HG02870 (cell line): Measurements from ENCODE around the gene KLHL17.

Experiments
- ATAC-seq: cut with Tn5 transposase; IDR thresholded peaks from one replicate; pipeline ENCODE4 v1.9.1; 2021; ENCODE audit warnings: mild to moderate bottlenecking, moderate library complexity; ENCODE audit not compliant: unreplicated experiment

The KLHL17 gene

DNA sequence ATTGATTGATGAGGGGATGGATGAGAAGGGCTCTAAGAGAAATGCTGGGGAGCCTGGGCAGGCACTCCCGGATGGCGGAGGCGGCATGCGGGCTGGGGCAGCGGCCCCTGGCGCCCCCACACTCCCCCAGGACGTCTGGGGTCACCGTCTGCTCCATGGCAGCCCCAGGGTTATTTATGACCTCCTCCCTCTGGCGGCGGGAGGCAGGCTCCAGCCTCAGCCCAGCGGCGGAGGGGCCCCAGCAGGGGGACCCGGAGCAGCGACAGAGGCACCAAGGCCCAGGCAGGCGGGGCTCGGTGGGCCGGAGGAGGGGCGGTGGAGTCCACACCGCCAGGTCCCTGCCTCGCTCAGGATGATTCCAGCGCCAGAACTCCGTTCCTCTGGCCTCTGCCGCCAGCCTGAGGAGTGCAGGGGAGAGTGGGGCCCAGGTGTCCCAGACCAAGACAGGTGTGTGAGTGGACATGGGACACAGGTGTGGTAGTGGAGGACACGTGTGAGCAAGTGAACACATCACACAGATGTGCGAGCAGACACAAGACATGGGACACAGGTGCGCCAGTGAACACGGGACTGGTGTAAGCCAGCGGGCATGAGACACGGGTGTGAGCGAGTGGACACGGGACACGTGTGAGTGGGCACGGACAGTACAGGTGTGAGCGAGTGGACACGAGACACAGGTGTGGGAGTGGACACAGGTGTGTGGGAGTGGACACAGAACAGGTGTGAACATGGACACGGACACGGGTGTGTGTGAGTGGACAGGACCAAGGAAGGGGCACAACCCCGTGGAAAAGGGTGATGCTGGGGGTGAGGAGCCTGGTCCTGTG, 39.2 kb upstream of the KLHL17 start:
- no peak for ATAC-seq

DNA sequence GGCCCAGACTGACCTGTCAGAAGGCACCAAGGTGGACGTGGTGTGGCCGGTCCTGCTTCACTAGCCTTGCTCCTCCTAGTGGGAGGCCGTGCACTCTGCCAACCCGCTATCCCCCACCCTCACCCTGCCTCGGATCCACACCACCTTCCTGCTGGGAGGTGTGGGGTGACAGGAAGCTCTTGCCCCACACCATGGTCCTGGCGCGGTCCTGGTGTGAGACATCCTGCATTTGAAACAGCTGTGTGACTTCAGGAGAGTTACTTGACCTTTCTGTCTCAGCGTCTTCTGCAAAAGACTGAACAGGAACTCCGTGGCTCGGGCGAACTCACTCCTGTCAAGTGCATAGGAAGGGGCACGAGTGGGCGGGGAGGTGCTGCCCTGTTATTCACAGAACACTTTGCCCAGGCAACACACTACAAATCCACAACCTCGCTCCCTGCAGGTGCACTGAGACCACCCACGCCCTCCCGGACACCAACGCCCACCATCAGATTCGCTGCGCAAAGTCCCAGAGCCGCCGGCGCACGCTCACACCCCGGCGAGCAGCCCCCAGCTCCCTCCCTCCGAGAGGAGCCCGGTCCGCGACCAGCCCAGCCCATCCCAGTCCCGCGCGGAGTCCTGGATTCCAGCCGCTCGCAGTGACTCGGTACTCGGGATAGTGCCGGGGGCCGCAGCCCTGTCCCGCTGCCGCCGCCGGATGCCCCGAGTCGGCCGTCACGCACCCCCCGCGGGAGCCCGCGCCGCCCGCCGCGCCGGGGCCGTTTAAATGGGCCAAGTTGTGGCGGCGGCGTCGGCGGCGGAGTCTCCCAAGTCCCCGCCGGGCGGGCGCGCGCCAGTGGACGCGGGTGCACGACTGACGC, 37.0 kb upstream of the KLHL17 start, which contains the start of gene SAMD11:
Gene SAMD11 (plus strand): TSS at position 793 of the 860 bp plus-strand sequence. CDS start 509 bp downstream, outside the sequence.
- ATAC-seq: no peak

DNA sequence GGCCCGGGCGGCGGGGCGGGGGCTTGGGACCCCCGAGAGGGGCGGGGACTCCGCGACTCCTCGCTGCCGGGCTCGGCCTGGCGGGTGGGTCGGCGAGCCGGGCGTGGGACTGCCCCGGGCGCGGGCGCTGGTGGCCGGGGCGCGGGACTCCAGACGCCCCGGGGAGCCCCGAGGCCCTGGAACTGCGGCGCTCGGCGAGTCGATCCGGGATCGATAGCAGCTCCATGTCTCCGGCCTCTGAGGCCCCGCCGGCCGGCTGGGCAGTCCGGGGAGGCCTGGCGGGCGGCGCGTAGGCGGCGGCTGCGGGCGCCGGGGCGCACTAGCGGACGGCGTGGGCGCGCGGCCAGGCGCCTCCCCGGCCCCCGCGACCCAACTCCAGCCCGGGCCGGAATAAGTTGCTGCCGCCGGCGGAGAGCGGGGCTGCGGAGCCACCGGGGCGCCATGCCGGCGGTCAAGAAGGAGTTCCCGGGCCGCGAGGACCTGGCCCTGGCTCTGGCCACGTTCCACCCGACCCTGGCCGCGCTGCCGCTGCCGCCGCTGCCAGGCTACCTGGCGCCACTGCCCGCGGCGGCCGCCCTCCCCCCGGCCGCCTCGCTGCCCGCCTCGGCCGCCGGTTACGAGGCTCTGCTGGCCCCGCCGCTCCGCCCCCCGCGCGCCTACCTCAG, 36.3 kb upstream of the KLHL17 start:
- ATAC-seq: no peak

DNA sequence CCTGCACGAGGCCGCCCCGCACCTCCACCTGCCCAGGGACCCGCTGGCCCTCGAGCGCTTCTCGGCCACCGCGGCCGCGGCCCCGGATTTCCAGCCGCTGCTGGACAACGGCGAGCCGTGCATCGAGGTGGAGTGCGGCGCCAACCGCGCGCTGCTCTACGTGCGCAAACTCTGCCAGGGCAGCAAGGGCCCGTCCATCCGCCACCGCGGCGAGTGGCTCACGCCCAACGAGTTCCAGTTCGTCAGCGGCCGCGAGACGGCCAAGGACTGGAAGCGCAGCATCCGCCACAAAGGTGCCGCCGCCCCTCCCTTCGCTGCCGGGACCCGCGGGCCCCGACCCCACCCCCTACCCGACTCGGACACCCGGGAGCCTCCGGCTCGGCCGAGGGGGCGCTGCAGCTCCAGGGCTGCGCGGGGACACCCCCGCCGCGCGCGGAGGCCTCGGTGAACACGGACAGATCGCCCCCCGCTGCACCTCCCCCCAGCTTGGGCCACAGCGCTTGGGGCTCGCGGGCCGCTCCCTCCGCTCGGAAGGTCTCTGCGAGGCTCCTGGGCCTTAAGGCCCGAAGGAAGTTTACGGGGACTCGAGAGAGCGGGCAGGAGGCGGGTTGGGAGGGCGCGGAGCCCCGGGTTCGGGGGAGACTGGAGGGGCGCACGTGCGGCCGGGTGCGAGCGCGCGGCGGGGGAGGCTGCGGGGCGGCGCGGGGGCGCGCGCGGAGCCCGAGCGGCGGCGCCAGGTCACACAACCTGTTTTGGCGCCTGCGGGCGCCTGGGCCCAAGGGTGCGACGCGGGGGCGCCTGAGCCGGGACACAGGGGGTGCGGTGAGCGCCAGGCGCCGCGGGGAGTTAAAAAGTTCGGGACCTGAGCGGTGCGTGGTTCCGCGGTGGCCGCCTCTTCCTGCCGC, 35.5 kb upstream of the KLHL17 start:
- ATAC-seq: no peak

DNA sequence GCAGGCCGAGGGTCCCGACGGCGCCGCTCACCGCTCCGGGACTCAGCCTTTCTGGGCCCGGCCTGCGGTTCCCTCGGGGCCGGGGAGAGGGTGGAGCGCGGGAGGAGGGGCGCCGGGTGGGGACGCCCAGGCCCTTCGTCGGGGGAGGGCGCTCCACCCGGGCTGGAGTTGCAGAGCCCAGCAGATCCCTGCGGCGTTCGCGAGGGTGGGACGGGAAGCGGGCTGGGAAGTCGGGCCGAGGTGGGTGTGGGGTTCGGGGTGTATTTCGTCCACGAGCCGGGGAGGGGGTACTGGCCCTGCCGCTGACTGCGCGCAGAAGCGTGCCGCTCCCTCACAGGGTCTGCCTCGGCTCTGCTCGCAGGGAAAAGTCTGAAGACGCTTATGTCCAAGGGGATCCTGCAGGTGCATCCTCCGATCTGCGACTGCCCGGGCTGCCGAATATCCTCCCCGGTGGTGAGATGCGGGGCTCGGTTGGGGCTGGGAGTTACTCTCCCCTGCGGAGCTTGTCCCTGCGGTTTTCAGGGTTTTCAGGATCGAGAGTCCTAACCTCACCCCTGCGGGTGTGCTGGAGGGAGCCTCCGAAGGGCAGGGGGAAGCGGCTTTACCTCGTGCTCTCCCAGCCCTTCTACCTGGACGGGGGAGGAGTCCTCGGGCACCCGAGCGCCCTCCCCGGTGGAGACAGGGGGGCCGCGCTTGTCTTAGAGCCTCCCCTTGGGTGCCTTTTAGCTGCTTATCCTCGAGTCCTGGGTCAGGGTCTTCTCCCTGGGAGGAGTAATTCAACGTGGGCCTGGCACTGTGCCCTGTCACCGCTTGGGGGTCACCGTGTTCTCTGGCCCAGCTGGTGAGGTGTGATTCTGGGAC, 34.6 kb upstream of the KLHL17 start:
- ATAC-seq: no peak

DNA sequence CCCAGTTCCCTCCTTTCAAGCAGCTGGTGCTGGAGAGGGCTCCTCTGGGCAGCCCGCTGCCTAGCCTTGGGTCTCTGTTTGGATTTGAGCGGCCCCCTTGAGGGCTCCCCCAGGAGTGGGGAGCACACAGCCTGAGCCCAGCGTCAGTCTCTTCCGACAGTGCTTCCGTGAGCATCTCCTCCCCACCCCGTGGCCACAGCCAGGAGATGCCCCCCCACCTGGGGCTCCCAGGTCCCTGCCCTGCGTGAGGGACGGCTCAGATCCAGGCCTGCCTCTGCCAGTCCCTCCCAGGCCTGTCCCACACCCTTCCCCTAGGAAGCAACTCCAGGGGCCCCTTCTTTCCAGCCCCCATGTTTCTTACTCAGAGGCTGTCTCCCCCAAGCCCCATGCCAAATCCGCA, 33.1 kb upstream of the KLHL17 start:
- no peak for ATAC-seq

DNA sequence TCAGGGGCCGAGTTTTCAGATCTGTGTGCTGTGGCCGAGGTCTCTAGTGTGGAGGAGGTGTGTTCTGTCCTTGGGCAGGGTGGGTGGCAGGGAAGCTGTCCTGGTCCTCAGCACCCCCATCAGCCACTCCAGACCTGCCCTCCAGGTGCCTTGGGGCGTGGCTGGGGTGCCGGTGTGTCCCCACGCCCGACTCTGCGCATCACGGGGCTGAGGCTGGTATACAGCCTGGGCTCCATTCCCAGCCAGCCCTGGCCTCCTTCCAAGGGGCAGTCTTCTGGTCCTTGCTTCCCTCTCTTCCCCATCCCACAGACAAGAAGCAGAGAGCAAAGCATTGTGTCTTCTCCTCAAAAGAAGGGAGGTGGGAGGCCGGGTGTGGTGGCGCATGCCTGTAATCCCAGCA, 32.6 kb upstream of the KLHL17 start:
- no peak for ATAC-seq

DNA sequence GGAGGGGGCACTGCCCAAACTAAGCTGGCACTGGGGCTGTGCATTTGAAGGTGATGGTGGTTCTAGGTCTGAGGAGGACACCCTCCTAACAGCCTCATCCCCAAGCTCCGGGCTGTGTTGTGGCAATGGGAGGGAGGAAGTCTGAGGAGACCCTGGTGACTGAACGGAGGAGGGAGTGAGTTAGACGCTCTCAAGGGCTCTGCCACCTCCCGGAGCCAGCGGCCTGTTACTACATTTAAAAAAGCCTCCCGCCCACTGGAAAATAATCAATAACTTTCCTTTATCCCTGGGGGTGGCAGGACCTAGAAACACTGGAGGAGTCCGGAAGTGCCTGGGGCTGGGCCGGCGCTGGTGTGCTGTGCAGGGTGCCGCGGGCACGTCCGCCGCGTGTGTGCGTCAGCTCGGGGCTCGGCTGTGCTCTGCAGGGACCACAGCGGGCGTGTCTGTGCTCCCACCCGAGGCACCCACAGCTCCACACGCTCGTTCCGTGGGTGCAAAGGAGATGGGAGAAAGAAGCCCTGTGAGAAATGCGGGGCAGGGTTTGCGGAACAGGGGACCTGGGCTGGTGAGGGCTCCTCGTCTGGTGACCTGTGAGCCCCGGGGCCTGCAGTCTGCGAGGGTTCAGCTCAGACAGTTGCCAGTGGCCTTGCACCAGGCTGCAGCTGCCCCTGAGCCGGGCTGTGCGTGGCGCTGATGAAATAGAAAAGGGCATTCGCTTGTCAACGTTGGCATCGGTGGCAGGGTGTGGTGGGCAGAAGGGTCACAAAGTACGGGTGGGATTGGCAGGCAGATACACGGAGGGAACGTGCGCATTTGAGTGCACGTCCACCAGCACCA, 31.3 kb upstream of the KLHL17 start:
- no peak for ATAC-seq

DNA sequence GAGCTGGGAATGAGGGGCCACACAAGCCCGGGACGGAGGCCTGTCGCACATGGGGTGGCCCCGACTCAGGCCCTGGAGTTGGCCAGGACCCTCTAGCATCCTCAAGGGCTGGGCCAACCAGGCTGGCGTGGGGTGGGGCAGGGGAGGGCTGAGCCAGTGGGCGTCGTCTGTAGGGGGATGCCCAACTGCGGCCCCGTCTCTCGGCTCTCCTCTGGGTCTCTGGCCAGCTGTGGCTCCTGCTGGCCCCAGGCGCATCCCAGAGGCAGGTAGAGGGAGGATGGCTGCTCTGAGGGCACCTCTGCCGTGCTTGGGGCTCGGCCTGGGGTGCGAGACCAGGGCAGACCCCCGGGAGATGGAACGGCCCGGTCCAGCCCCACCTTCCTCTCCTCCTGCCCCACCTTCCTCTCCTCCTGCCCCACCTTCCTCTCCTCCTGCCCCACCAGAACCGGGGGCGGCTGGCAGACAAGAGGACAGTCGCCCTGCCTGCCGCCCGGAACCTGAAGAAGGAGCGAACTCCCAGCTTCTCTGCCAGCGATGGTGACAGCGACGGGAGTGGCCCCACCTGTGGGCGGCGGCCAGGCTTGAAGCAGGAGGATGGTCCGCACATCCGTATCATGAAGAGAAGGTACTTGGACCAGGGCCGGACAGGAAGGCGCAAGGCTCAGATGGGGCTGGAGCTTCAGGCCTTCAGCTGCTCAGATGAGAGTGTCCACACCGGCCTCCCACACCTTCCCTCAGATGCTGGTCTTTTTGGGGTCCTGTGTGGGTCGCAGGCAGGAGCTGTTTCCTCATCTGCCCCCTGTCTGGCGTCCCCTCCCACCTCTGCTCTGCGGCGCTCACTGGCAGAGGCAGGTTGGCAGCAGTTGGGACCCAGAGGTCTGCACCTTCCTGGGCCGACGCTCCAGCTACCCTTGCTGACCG, 30.4 kb upstream of the KLHL17 start:
- ATAC-seq: no peak

DNA sequence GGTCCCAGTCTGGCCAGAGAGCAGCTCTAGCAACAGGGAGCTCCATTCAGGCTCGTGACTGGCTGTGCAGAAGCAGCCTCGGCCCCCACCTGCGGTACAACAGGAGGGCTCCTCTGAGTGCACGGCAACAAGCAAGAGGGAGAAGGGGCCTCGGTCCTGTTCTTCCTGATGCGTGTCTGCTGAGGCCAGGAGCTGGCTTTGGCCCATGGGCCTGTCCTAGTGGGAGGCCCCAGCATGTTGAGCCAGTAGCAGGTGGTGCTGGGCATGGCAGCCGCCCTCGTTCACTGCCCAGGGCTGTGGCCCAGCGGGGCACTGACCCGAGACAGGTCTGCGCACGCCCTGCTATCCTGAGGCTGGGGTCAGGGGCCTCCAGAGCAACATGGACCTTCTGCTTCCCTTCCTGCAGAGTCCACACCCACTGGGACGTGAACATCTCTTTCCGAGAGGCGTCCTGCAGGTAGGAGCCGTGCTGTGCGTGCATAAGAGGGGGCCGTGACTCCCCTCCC, 29.7 kb upstream of the KLHL17 start:
- ATAC-seq: no peak

DNA sequence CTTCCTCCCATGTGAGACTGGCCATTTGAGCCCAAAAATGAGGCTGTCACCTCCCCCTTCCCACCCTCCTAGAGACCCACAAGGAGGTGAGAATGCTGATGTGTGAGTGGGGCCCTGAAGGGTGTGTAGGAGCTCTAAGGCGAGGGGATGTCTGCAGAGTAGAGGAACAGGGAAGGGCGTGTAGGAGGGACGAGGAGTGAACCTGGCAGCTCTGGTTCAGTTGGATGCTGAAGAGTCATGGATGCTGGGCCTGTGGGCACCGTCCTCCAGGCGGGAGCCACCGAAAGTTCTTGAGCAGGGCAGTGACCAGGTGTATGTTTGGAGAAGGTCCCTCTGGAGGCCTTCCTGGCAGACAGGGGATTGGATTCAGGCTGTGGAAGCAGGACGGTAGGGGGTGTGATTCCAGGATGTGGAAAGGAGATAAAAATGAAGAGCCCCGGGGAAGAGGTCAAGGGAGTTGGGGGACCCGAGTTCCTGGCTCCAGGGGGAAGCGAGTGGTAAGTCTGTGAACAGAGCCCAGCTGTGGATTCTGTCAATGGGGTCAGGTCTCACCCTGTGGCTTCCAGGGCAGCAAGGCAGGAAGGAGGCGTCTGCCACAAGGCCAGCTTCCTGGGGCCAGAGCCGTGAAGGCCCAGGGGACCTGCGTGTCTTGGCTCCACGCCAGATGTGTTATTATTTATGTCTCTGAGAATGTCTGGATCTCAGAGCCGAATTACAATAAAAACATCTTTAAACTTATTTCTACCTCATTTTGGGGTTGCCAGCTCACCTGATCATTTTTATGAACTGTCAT, 28.8 kb upstream of the KLHL17 start:
- ATAC-seq: no peak

DNA sequence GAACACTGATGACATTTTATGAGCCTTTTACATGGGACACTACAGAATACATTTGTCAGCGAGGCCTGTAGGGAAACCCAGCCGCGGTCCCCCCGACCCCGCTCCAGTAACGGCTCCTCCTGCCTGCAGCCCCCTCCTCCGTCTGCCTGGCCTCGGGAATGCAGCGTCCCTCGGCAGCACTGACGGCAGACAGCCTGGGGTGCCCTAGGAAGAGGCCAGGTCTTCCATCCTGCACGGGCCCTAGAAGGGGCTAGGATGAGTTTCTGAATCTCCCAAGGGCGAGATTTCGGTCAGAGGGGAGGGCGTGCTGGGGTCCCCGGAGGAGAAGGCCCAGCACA, 28.2 kb upstream of the KLHL17 start:
- ATAC-seq: no peak

DNA sequence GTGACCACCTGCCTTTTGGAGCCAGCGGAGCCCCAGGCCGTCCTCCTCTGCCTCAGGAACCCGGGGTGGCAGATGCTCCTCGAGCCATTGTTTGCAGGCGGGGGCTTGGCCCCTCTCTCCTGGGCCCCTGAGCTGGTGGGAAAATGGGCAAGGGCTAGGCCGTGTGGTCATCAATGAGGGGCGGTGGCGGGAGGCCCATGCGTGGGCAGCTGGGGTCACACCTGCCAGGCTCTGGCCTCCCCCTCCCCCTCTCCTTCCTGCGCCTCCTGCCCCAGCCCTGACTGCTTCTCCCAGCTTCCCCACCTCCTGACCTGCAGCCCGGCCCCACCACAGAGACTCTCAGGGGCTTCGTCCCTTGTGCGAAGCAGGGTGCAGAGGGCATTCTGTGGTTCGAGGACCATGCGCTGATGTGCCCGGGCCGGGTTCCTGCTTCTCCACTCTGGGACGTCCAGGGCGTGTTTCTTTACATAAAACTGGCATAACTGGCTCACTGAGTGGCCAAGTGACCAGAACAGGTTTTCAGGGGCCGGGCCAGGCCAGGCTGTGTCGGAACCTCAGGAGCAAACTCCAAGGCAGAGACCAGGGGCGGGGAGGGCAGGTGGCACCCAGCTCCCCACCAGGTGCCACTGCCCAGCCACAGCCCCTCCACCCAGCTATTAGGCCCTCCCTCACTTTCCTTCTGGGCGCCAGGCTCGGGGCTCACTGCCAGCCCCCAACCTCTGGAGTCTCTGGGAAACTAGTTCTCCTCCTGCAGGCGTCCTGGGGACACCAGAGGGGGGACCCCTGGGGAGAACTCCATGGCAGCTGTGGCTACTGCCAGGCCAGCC, 27.4 kb upstream of the KLHL17 start:
- ATAC-seq: no peak

DNA sequence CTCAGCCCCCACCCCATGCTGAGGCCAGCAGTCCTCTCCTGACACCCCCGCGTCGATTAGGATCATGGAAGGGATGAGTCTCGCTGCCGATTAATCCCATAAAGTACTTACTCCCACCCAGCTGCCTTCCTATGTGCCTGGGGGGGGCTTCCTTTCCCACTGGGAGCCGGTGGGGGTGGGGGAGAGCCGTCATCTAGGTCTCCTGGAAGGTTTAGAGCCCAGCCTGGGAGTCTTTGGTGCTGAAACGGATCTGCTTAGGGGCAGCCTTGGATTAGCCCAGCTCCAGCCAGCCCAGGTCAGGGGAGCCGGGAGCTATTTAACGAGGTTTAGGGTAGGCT, 26.8 kb upstream of the KLHL17 start:
- no peak for ATAC-seq

DNA sequence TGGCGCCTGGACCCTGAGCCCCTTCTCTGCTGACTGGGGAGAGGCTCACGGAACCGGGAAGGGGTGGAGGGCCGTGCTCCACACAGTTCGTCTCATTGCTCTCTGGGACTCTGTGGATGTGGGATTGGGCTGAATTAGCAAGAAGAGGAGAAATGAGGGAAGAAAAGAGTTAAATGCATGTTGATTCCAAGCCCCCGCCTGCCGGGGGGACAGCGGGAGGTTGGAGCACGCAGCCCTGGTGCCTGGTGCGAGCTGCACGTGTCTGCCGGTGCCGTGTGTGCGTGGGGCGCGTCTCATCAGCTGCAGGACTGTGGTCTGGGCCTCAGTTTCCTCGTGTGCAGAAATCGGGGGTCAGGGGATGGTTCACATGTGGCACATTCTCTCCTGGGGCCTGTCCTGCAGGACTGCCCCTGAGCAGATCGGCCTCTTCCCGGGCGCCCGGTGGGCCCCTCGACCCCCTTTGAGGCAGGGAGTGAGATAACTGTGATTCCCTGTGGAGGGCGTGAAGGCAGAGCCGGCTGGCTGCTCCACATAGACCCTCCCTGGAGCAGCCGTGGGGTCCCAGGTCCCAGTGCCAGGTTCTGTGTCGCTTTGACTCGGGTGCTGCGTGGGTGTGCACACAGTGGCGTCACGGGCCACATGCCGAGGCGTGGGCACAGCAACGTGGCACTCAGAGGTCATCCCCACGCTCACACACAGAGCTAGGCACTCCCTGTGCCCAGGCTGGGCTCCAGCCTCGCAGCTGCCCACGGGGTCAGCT, 25.2 kb upstream of the KLHL17 start:
- ATAC-seq: no peak
